Vein endothelial cell (primary cell): ENCODE results near the gene ATP2A2. TPM values are rescaled to one million over a fixed set of nuclear protein-coding genes. Genes with fewer than 3 reads are reported as not detected.

Experiments used
- small RNA-seq: library from RNA; depleted of rRNA; stranded (forward); fragments of <200 nt; gene quantifications from one replicate; pipeline ENCODE3, GENCODE V24; 2012
- total RNA-seq: library from RNA; depleted of rRNA; stranded (reverse); fragments of >200 nt; gene quantifications from 2 replicates; pipeline ENCODE4 v1.2.3, GENCODE V29; 2012

The ATP2A2 gene
- 141 and 156 TPM in 2 replicates for total RNA-seq

GRCh38 chr12:110280779-110281548 is at the start of gene ATP2A2:
ATP2A2 (plus strand) TSS chr12:110281247; CDS start chr12:110281790, 543 bp downstream.

Small RNA genes lying within 50 kb of the gene (small RNA-seq; reads per million reads assigned to genes)
- gene RN7SL769P = not detected

Other genes starting within 250 kb of the ATP2A2 start
- gene C12orf76, start 232.7 kb upstream of the ATP2A2 start, total RNA-seq = 9.8 and 13.4 TPM in 2 replicates
- gene IFT81, start 156.9 kb upstream of the ATP2A2 start, total RNA-seq = 7.8 and 9.4 TPM in 2 replicates
- 35.9 and 52.7 TPM in 2 replicates for gene ANAPC7, start 122.5 kb downstream of the ATP2A2 start, total RNA-seq
- 447 and 536 TPM in 2 replicates for gene ARPC3, start 169.1 kb downstream of the ATP2A2 start, total RNA-seq
- 16.7 and 26.7 TPM in 2 replicates for gene GPN3, start 187.0 kb downstream of the ATP2A2 start, total RNA-seq
- 12.0 and 15.0 TPM in 2 replicates for gene FAM216A, start 187.6 kb downstream of the ATP2A2 start, total RNA-seq
- gene VPS29, start 220.9 kb downstream of the ATP2A2 start, total RNA-seq = 51.0 and 85.5 TPM in 2 replicates
- gene RAD9B, start 221.1 kb downstream of the ATP2A2 start, total RNA-seq = 0.19 and 0.33 TPM in 2 replicates